Activated naive CD4-positive, alpha-beta T cell treated with anti-CD3 and anti-CD28 coated beads, Interleukin-2, amount 50 U/mL, for 16 hours (primary cell): Measurements from ENCODE around the gene IGSF3.

Experiments
- DNase-seq: peaks from one replicate; pipeline ENCODE4 v3.0.0-alpha.2; 2020

Gene IGSF3

DNA sequence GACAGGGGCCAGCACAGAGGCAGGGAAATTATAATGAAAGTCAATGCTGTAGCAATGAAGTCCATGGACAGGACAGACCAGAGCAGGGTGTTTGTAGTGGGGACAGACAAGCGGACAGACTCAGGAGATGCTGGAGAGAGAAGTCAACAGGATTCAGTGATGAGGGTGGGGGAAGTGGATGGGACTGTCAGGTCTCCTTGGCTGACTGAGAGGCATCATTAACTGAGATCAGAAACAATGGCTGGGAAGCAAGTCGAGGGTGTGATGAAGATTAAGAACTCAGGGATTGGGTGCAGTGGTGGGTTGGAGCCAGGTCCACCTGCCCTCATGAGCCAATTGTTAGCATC is 122.2 kb downstream of the IGSF3 start:
- no peak for DNase-seq

DNA sequence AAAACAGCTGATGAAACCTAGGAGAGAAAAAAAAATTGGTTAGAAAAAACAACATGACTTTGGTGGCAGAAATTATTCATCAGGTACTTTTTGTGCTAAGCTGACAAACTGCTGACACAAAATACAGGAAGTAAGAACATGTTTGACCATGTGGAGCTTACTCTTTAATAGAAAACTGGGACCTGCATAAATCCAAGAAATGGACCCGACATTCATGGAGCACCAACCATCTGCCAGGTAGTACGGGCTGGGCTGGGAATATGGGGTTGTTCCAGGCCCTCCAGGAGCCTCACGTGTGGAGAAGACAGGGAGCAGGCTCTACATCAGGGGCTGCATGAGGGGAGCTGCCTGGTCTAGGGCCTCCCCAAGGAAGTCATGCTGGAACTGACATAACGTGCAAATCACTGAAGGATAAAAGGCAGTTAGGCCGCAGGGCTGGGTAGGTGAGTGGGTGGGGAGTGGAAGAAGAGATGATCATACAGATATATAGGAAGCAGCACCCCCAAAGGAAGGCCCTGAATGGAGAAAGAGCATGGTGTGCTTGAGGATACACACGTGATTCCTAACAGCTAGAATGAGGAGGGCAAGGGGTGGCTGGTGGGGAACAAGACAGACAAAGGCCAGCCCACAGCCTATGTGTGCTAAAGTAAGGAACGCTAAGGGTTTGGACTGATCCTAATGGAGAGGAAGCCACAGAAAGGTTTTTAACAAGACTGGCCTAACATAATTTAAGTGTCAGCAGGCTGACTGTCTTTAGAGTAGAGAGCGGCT is 122.8 kb downstream of the IGSF3 start:
- DNase-seq = no peak

DNA sequence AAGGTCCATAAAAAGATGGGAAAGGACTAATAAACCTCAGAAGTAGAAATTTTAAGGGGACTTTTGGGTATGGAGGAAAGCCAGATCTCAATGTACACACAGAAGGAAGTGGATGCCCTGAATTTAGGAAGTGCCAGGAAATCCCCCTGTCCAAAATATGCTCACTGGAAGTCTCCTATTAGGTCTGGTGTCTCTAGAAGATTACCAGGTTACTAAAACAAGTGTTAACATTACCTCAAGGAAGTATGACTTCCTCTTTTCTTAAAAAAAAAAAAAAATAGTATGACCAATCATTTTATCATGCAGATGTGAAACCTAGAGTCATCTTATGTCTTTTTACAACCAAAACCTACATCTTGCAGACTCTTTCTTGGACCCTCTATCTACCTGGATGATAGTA is 127.4 kb downstream of the IGSF3 start:
- no peak for DNase-seq

DNA sequence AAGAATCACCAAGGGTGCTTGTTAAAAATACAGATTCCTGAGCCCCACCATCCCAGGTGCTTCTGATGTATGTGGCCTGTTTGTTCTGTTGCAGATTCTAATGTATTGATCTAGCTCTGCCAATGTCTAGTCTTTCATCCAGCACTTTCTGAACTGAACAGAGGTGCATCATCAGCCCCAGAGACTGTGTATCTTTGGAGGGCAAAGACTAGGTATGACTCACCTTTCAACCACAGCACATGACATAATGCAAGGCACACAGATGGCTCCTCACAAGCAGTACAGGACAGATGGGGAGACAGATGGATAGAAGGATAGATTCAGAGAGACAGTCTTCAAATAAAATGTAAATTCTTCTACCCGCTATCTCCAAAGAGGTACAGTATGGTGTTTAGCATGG is 129.0 kb downstream of the IGSF3 start:
- DNase-seq = peak; percentile 22

DNA sequence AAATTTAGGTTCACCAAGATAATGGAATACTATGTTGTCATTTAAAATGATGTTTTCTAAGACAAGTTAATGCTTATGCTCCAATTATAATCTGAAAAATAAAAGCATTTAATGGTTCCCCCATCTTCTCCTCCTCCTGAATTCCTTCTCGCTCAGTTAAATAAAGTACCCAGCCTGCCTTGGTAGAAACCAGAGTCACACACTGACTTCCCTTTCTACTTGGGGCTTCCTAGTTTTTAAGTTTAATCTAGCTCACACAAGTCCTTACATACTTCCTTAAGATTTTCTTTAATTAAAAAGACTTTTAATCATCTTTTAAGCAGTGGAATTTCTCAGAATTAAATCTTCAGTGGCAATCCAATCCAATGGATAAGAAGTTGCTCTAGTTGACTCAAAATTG is 129.6 kb downstream of the IGSF3 start:
- DNase-seq = no peak

DNA sequence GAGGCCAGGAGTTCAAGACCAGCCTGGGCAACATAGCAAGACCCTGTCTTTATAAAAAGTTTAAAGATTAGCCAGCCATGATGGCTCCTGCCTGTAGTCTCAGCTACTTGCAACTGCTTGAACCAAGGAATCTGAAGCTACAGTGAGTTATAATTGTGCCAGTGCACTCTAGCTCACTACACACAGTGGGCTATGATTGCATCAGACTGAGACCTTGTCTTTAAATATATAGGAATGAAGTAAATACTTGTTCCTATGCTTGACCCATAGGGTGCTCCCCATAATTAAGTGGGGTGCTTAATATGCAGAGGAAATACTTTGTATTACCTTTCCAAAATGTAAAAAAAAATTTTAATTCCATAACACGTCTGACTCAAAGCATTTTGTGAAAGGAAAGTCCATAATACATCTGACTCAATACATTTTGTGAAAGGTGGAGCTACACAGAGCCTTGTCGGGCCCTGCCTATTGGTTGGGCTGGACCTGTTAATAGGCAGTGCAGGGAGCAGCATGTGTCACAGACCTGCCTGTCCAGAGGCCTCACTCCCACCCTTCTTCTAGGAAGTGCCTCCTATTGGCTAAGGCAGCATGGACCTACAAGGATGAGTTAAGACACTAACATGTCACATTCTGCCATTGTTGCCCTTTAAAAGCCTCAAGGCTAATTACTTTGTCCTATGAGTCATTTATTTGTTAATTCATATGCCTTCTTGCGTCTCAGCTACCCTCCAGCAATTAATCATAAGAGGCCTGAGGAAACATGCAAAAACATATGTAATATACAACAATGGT is 130.3 kb downstream of the IGSF3 start:
- no peak for DNase-seq

DNA sequence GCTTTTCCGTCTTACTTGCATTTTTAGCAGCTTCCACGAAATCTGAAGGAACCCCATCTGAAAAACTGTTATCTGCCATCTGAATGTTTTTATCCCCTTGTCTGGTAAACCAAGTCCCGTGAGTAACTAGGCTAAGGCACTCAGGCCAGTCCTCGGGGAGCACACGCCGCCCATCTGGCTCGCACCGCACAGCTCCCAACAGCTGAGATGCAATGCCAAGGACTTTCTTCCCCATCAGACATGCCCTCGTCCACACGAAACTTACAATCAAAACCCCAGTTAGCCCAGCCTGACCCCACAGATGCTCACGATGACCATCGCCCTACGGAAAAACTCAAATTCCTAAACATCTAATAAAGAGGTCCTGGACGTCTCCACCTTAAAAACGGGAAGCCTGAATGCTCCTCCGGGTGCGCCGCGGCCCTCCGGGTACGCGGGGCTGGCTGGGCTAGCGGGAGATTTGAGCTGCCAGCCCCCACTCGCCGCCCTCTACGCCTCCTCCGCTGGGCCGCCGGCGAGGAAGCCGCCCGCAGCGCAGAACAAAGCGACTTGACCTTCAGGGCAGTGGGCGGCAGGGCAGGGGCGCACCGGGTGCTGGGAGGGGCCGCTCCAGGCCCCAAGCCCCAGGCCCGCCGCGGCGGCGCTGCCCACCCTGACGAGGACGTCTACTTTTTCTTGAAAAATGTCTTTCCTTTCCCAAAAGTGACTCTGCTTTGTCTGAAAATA is 133.4 kb downstream of the IGSF3 start:
- DNase-seq = no peak

DNA sequence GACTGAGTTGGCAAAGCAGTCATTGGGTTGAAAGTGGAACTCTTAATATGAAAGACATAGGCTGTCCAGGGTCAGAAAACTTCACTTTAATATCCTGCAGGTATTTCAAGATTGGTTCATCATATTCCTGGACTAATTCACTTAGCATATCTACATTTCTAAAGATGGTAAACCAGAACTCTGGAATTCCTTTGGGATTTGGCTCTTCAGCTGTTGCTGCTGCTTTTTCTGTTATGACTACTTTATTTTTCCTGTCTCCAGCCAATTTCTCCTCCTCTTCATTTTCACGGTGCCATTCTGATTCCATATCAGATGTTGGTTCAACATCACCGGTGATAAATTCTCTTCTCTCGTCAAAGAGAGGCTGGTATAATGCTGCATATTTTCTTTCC is 134.1 kb downstream of the IGSF3 start:
- DNase-seq = no peak

DNA sequence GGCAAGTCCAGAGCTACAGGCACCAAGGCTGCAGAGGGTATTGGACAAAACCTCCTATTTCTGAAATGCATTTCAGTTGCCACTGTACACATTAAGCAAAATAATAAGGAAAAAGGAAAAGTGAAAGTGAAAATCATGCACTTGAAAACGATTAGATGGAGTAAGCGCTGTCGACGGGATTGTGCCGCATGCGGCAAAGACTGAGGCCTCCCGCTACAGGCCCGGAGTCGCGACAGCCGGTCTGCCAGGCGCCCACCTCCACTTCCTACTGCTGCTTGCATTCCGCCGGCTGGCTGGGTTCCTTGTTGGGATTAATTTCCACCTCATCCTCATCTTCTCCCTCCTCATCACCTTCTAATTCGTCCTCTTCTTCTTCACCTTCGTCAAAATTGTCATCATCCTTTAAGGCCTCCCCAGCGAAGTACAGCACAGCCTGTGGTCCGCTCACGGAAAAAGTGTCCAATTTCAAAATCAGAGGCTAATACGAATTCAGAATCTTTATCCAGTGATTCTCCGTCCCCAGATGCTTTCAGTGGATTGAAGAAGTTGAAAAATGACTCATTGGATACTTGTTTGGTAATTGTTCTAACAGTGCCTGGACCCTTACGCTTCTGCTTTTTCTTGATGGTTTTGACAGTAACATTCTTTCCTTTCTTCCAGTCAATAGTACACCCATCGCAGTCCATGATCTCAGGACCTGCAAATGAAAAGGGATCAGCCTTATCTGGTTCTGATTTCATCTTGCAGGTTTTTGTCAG is 134.7 kb downstream of the IGSF3 start:
- DNase-seq = no peak

DNA sequence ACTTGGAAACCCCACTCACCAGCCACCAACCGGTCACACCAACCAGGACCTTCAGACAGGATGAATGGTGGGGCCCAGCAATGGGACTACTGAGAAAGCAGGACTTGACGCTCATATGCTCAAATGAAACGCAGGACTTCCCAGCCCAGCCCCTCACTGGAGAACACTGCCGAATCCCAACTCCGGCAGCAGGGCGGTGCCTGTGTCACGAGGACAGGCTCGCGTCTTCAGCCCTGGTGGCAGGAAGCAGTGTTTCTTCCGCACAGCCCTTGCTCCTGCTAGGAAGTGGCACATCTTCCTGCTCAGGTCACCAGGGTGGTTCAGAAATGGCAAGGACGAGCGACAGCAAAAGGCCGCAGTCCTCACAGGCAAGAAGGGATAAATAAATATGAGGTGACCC is 135.6 kb downstream of the IGSF3 start:
- no peak for DNase-seq

DNA sequence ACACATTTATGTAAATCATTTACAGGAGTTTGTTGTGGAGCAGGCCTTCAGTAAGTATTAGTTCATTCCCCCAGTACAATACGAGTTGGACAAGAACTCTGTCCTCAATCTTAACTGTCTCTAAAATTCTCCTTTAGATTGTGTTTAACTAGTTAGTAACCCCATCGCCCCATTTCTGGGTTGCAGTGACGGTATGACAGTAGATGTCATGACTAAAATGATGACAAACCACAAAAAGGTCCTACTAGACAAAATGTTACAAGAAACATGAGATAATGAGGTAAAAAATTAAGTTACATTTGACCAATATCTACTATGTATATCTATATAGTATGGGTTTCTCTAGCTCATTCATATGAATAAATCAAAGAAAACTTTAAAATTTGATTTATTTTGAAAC is 137.9 kb downstream of the IGSF3 start:
- no peak for DNase-seq

DNA sequence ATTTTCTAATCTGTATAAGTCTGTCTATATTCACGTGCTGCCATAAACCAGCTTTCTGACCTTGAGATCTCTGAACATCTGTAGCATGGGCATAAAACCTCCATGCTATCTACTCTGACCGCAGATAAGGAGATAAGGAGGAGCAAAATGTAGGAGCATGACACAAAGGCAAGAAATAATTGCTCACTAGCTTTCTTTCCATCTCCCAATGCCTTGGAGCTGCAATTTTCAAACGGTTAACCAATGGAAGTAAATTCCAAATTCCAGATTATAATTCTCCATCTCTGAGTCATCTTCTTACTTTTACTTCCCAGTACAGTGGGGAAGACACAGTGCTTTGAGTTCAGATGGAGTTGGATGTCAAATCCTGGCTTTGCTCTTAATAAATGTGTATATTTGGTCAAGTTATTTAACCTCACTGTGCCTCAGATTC is 138.3 kb downstream of the IGSF3 start:
- no peak for DNase-seq

DNA sequence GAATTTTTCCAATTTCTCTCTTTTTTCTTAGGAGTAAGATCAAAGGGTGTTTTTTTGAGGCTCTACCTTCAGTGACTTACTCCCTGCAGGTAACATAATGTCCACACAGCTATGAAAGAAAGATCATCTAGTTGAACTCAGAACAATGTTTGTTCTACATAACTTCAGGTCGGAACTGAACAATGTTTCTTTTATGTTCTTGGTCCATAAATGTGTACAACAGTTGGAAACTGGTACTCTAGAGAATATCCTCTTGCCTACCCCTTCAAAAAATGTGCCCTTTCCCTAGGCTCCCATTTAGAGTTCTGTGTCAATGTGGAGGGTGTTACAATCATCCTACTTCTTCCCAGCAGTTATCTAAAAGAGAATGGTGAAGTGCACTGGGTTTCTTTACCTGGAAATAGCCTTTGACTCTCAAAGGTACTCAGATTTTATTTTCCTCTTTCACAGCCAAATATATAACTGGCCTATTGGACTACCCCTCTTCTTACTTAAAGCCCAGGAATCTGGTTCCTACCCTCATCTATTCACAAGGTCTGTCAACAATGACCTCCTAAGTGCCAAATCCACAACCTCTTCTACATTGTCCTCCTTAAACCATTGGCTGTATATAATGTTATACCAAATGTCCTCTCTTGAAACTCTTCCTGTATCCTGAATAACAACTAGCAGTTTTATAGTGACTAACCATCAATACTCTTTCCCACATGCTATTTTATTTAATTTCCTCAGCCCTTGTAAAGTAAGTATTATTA is 139.0 kb downstream of the IGSF3 start:
- no peak for DNase-seq

DNA sequence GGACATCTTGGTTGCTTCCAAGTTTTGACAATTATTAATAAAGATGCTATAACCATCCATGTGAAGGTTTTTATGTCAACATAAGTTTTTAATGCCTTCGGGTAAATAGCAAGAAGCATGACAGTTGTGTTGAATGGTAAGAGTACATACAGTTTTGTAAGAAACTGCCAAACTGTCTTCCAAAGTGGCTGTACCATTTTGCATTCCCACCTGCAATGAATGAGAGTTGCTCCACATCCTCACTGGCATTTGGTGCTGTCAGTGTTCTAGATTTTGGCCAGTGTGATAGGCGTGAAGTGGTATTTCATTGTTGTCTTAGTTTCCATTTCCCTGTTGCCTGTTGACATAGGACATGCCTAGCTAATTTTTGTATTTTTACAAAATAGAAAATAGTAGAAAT is 142.1 kb downstream of the IGSF3 start:
- no peak for DNase-seq
